Right ventricle myocardium superior (tissue), 1 donor: Measurements from ENCODE around the gene ASB13. TPM values are rescaled to one million over a fixed set of nuclear protein-coding genes. Genes with fewer than 3 reads are reported as not detected.

Source experiments
- ATAC-seq: fragments of 200-7000 bp; cut with Tn5 transposase; one replicate; pipeline ENCODE4 v1.9.1; 2020; ENCODE audit warnings: mild to moderate bottlenecking; ENCODE audit not compliant: poor library complexity
- DNase-seq: peaks from one replicate; pipeline ENCODE4 v3.0.0-alpha.2; 2020
- intact Hi-C: fragments of 100-400 bp; cut with DNase I; formaldehyde crosslinking; loops from one replicate; pipeline ENCODE4 v1.11.2; 2022
- total RNA-seq: library from RNA; stranded (reverse); fragmentation: NEBNext Ultra II Directional; extraction: Animal tissue kit (Norgen Biotek cat#: 25700); gene quantifications from one replicate; pipeline ENCODE4 v1.2.1, GENCODE V29; 2021
- donor health status: DM: no; HTN: yes; CAD: no; lungs with severe emphysema.

The ASB13 gene
- total RNA-seq, 1 donor from 2014 or later = 15.2 TPM

DNA sequence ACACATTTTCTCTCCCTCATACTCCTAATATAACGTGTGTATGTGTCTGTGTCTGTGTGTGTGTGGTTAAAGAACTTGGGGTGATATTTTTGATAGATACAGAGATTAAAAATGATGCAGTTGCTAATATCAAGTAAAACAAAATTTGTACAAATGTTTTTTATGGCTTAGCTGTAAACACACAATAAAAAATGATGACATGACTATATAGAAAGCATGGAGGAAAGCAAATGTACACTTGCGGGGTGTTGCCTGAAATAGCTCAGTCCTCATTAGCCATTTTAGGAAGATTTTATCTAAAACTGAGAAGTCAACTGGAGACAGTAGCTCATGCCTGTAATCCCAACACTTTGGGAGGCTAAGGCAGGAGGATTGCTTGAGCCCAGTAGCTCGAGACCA, 12.6 kb upstream of the ASB13 start:
- DNase-seq = no peak
- intact Hi-C loops = no loop called here
- ATAC-seq = no peak

GRCh38 chr10:5678397-5679036, 12.1 kb upstream of the ASB13 start:
- no peak for DNase-seq
- ATAC-seq = no peak
- intact Hi-C loops = no loop called here

DNA sequence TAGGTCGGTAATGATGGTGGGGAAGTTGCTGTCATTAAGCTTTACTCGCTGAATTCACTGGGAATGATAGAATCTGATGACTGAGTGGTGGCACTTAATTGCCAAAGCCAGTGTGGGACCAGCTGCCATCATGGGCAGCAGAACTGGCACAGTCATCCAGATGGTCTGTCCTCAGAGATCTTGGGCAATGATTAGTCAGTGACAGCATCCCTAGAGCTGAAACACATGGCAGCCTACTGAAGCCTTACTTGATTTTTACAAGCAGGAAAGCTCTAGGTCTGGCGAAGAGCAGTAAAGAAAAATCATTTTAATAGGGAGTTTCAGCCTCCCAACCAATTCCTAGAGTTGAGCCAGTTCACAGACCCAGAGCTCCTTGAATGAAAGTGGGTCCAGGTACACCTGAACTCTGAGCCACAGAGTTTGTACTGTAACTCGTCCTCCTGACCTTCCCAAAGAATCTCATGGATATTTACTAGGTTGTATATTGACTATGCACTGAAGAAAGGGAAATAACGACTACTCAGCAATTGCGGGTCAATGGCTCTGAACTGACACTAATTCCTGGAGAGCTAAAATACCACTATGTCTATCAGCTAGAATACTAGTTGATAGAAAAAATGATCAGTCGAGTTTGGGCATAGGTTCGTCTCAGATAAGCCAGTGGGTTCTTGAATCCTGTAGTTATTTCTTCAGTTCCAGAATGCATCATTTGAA, 4.4 kb upstream of the ASB13 start:
- intact Hi-C loops = no loop called here
- no peak for DNase-seq
- no peak for ATAC-seq

- DNase-seq (no peak), ATAC-seq (no peak)
- intact Hi-C loops = no loop called here
These were observed 3.2 kb upstream of the ASB13 start for GRCh38 chr10:5669604-5670003.

DNA sequence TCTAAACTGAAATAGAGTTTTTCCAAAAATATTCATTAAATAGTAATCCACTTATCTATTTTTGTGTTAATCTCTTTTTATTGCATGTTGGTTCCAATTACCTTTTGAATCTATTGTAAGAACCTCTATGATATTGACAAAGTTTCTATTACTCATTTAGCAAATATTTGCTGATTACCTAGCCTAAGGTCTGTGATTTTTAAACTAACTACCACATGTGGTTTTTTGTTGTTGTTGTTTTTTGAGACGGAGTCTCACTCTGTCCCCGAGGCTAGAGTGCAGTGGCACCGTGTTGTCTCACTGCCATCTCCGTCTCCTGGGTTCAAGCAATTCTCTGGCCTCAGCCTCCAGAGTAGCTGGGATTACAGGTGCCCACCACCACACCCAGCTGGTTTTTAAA, 2.0 kb upstream of the ASB13 start:
- intact Hi-C loops = no loop called here
- no peak for ATAC-seq
- no peak for DNase-seq

GRCh38 chr10:5666841-5667630, 641 bp upstream of the ASB13 start:
- intact Hi-C loops = no loop called here
- ATAC-seq (no peak), DNase-seq (no peak)

- intact Hi-C loops = no loop called here
- no peak for ATAC-seq
- no peak for DNase-seq
These were observed 905 bp downstream of the ASB13 start for GRCh38 chr10:5665373-5666007.

GRCh38 chr10:5663692-5664427, 2.5 kb downstream of the ASB13 start:
- intact Hi-C loops = no loop called here
- no peak for DNase-seq

GRCh38 chr10:5662708-5663579, 3.5 kb downstream of the ASB13 start:
- DNase-seq (no peak), ATAC-seq (no peak)
- intact Hi-C loops = no loop called here

More at GRCh38 chr10:5663692-5664427, 2.5 kb downstream of the ASB13 start:
- no peak for ATAC-seq

DNA sequence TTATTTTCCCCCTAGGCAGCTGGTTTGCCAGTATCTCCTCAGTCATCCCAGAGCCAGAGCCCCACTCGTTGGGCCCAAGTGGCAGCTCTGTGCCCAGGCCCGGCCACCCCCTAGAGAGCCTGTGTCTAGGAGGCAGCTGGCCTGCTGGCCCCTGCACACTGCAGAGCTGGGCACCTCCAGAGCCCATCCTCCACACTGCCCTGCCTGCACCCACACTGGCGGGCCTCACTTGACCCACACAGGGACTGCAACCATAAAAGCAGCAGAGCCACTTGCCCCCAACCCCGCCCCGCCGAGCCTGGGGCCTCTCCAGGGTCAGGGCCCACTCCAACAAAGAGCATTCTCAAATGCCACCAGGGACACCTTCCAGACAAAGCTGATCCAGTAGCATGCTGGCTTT, 5.4 kb downstream of the ASB13 start:
- DNase-seq (no peak), ATAC-seq (no peak)
- intact Hi-C loops = no loop called here

GRCh38 chr10:5659702-5660528, 6.5 kb downstream of the ASB13 start:
- DNase-seq = peak; percentile 60
- intact Hi-C loops = no loop called here

GRCh38 chr10:5658871-5659618, 7.3 kb downstream of the ASB13 start:
- ATAC-seq (no peak), DNase-seq (no peak)
- intact Hi-C loops = no loop called here

More at GRCh38 chr10:5659702-5660528, 6.5 kb downstream of the ASB13 start:
- peak; percentile 47 for ATAC-seq

GRCh38 chr10:5656737-5657579, 9.4 kb downstream of the ASB13 start:
- ATAC-seq (no peak), DNase-seq (no peak)
- intact Hi-C loops = no loop called here

DNA sequence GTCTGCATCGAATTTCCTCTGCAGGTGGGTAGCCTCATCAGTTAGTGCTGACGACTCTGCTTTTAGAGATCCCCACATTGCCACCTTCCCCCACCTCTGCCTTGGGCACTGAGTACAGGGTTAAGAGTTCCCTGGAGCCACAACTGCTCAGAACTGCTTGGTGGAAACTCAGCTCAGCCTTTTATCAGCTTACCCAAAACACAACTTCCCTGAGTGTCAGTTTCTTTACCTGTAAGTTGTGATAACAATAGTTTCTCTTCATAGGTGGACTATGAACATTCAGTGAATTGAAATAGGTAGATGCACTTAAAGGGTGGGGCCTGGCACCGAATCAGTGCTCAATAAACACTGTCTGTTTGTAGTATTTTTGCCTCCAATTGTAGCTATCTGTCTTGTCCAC, 11.3 kb downstream of the ASB13 start:
- ATAC-seq = no peak
- intact Hi-C loops = no loop called here
- no peak for DNase-seq

DNA sequence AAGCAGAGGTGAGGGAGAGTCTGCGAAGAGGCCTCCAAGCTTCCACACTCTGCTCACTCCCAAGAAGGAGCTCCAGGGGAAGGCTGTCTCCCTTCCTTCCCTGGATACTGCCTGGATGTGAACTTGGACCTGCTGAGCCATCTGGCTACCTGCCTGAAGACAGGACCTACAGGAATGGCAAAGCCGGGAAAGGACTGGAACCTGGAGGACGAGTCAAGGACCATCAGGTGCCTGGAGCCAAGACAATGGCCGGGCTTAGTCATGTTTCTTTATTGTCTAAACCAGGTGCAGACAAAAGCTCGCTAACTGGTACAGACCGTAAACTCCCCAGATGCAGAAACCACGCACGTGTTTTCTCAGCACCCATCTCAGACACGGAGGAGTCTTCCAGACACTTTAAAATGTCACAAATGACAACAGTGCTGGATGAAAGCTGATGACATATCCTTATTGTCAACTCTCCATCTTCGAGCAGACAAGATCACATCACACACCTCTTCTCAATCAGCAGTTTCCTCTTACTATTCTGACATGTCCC, 12.1 kb downstream of the ASB13 start:
- DNase-seq (no peak), ATAC-seq (no peak)
- intact Hi-C loops = no loop called here
